CD14-positive monocyte (primary cell): Measurements from ENCODE around the gene CCDC13. TPM values are rescaled to one million over a fixed set of nuclear protein-coding genes. Genes with fewer than 3 reads are reported as not detected.

Experiments
- DNase-seq, 3 donors: peaks; one replicate each; pipeline ENCODE4 v3.0.0-alpha.2; 2011 to 2022
- H2AFZ ChIP-seq: 2 replicates; pipeline ENCODE4 v1.6.0; 2012; ENCODE audit warnings: mild to moderate bottlenecking, low read depth, low read length, inconsistent platforms; ENCODE audit not compliant: insufficient read depth, poor library complexity, severe bottlenecking
- H3K27ac ChIP-seq, 2 donors: 1 replicate in 1 of 2; 2 replicates in 1 of 2; pipeline ENCODE4 v1.5.1; 2012 to 2013; ENCODE audit warnings: low read length in 2 of 2, control low read depth in 1 of 2, inconsistent platforms in 1 of 2, low read depth in 1 of 2, mild to moderate bottlenecking in 1 of 2
- H3K27me3 ChIP-seq, 2 donors: one replicate each; pipeline versions ENCODE4 v1.6.0 to v1.6.1; 2011 to 2013; ENCODE audit warnings: low read length in 2 of 2; ENCODE audit not compliant: control insufficient read depth in 2 of 2, insufficient read depth in 2 of 2
- H3K36me3 ChIP-seq, 2 donors: replicated peaks in 1 of 2; 1 replicate in 1 of 2; 2 replicates in 1 of 2; pipeline versions ENCODE4 v1.5.1 to v1.6.1; 2012 to 2013; ENCODE audit warnings: low read length in 2 of 2, control low read depth in 1 of 2, inconsistent platforms in 1 of 2, mild to moderate bottlenecking in 1 of 2; ENCODE audit not compliant: insufficient read depth in 2 of 2, control insufficient read depth in 1 of 2
- H3K4me1 ChIP-seq, 2 donors: 1 replicate in 1 of 2; 2 replicates in 1 of 2; pipeline versions ENCODE4 v1.5.1 to v1.6.1; 2012 to 2013; ENCODE audit warnings: low read length in 2 of 2, control low read depth in 1 of 2, inconsistent platforms in 1 of 2, mild to moderate bottlenecking in 1 of 2, moderate library complexity in 1 of 2; ENCODE audit not compliant: insufficient read depth in 2 of 2, control insufficient read depth in 1 of 2
- H3K4me2 ChIP-seq: replicated peaks from 2 replicates; pipeline ENCODE3; 2012; ENCODE audit warnings: low read length, moderate library complexity, mild to moderate bottlenecking; ENCODE audit not compliant: poor library complexity, severe bottlenecking; ENCODE audit errors: extremely low read depth
- H3K4me3 ChIP-seq, 3 experiments: fragments of 200-600 bp in 1 of 3; sonication (generic) in 1 of 3; replicated peaks in 1 of 3; 1 replicate in 2 of 3; 2 replicates in 1 of 3; pipeline ENCODE4 v1.5.1; 2011 to 2013; ENCODE audit warnings: low read length in 3 of 3, mild to moderate bottlenecking in 3 of 3, control low read depth in 2 of 3, low read depth in 2 of 3, inconsistent platforms in 1 of 3, moderate library complexity in 1 of 3
- H3K79me2 ChIP-seq: 2 replicates; pipeline ENCODE4 v1.6.0; 2012; ENCODE audit warnings: mild to moderate bottlenecking, control low read depth, inconsistent platforms, low read length, moderate library complexity; ENCODE audit not compliant: insufficient read depth
- H3K9ac ChIP-seq: 2 replicates; pipeline ENCODE4 v1.6.0; 2017; ENCODE audit warnings: low read length, mild to moderate bottlenecking; ENCODE audit not compliant: insufficient read depth, poor library complexity, severe bottlenecking
- H3K9me3 ChIP-seq, 2 donors: replicated peaks in 1 of 2; 1 replicate in 1 of 2; 2 replicates in 1 of 2; pipeline versions ENCODE4 v1.5.1 to v1.6.1; 2012 to 2013; ENCODE audit warnings: low read length in 2 of 2, control low read depth in 1 of 2; ENCODE audit not compliant: control insufficient read depth in 1 of 2, insufficient read depth in 1 of 2
- H4K20me1 ChIP-seq: 2 replicates; pipeline ENCODE4 v1.6.0; 2012; ENCODE audit warnings: mild to moderate bottlenecking, low read length, control low read depth, moderate library complexity; ENCODE audit not compliant: insufficient read depth
- H3K27ac Mint-ChIP-seq, 7 donors: one replicate each; pipeline ENCODE4 v1.8.0; 2020; ENCODE audit warnings: mild to moderate bottlenecking in 7 of 7, mixed read lengths in 7 of 7, moderate library complexity in 6 of 7, inconsistent platforms in 2 of 7
- H3K27me3 Mint-ChIP-seq, 3 donors: one replicate each; pipeline ENCODE4 v1.8.0; 2021 to 2022; ENCODE audit warnings: low read depth in 3 of 3, mild to moderate bottlenecking in 3 of 3, mixed read lengths in 3 of 3, moderate library complexity in 3 of 3, inconsistent platforms in 1 of 3
- H3K36me3 Mint-ChIP-seq, 2 donors: one replicate each; pipeline ENCODE4 v1.8.0; 2020; ENCODE audit warnings: mixed read lengths in 2 of 2, inconsistent platforms in 1 of 2, mild to moderate bottlenecking in 1 of 2
- H3K4me1 Mint-ChIP-seq: one replicate; pipeline ENCODE4 v1.8.0; 2020; ENCODE audit warnings: mild to moderate bottlenecking, mixed read lengths
- H3K4me3 Mint-ChIP-seq, 2 donors: one replicate each; pipeline ENCODE4 v1.8.0; 2020; ENCODE audit warnings: mild to moderate bottlenecking in 2 of 2, mixed read lengths in 2 of 2, moderate library complexity in 1 of 2
- H3K9me3 Mint-ChIP-seq, 7 donors: one replicate each; pipeline ENCODE4 v1.8.0; 2020 to 2022; ENCODE audit warnings: mixed read lengths in 7 of 7, mild to moderate bottlenecking in 6 of 7, moderate library complexity in 6 of 7, inconsistent platforms in 2 of 7
- WGBS: methylation state at CpG from one replicate; pipeline ENCODE4 v1.1.5; 2013; ENCODE audit warnings: missing lambda C conversion rate; ENCODE audit not compliant: insufficient coverage; 5-methylcytosine and 5-hydroxymethylcytosine counted together
- intact Hi-C, 2 donors: fragments of 100-400 bp; cut with micrococcal nuclease; formaldehyde crosslinking; loops; one replicate each; pipeline versions ENCODE4 v1.15.0 to v1.15.1; 2023
- polyA plus RNA-seq, 3 donors: library from polyadenylated mRNA; depleted of rRNA in 1 of 3; unstranded in 2 of 3; stranded (reverse) in 1 of 3; fragments of 300-500 nt in 2 of 3; fragments of >200 nt in 1 of 3; fragmentation: Illumina TruSeq in 2 of 3; gene quantifications; 1 replicate in 2 of 3; 2 replicates in 1 of 3; pipeline ENCODE4 v1.2.3, GENCODE V29; 2012 to 2021
- TF ChIP-seq, protein P1 (sequence below): fragments of 200-600 bp; IDR thresholded peaks from one replicate; pipeline ENCODE4 v1.8.0; 2022; ENCODE audit warnings: antibody characterized with exemption, mild to moderate bottlenecking

The CCDC13 gene
- polyA plus RNA-seq, 3 donors, result 0.97 to 2.4 (median 1.8) TPM

DNA sequence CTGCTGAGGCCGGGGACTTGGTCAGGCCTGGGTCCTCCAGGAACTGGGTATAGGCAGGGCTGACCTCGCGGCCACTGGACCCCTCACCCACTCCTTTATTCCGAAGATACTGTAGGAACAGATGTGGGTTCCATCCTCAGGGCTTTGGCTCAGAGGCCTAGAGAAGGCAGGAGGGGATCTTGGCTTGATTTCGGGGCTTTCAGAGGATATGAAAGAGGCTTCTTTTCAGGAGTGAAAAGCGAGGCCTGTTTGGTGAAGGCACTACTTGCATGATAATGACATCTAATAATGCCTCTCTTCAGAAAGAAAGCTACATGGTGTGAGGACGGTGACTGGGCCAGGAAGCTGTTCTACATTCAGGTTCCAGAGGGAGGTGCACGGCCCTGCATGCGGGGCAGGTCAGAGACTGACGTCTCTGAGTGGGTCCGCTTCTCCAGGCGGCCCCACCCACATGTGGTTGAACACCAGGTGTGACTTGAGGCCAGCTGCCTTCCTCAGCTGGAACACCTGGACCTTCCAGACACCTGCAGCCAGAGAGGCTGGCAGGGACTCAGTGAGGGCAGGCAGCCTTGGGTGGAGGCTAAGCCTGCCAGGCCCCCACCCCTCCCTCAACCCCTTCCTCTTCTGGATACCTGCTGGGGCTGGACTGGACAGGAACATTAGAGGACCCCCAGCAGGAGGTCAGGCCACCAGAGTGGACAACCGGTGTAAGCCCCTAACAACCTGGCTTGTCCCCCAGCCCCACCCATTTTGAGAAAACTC, 39.4 kb downstream of the CCDC13 start:
- Mint-ChIP-seq H3K27ac (no peak overlapping the region), H3K9me3 (peaks cover 0 to 3% (median 0%) of the 10 kb centered on the region in 7 donors), H3K36me3 (no peaks in the 10 kb centered on the region), H3K4me1 (peaks cover 5% of the 10 kb centered on the region), H3K4me3 (no peak overlapping the region), H3K27me3 (peaks cover 0 to 5% (median 4%) of the 10 kb centered on the region in 3 donors)
- Histone ChIP-seq H3K36me3 (no peaks in the 10 kb centered on the region), H3K79me2 (no peaks in the 10 kb centered on the region), H3K9me3 (no peaks in the 10 kb centered on the region), H3K9ac (no peak overlapping the region), H3K4me1 (peaks cover 0 to under 1% of the 10 kb centered on the region in 2 donors), H2AFZ (no peak overlapping the region), H3K4me2 (no peak overlapping the region), H3K27ac (no peak overlapping the region), H3K27me3 (no peaks in the 10 kb centered on the region), H3K4me3 (no peak overlapping the region), H4K20me1 (no peaks in the 10 kb centered on the region)
- 95% methylated on average over 9 of the region's 13 CpGs for WGBS
- TF ChIP-seq, protein P1, sequence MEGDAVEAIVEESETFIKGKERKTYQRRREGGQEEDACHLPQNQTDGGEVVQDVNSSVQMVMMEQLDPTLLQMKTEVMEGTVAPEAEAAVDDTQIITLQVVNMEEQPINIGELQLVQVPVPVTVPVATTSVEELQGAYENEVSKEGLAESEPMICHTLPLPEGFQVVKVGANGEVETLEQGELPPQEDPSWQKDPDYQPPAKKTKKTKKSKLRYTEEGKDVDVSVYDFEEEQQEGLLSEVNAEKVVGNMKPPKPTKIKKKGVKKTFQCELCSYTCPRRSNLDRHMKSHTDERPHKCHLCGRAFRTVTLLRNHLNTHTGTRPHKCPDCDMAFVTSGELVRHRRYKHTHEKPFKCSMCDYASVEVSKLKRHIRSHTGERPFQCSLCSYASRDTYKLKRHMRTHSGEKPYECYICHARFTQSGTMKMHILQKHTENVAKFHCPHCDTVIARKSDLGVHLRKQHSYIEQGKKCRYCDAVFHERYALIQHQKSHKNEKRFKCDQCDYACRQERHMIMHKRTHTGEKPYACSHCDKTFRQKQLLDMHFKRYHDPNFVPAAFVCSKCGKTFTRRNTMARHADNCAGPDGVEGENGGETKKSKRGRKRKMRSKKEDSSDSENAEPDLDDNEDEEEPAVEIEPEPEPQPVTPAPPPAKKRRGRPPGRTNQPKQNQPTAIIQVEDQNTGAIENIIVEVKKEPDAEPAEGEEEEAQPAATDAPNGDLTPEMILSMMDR, result no peak
- DNase-seq, result no peak
- intact Hi-C loops, result no loop called here

DNA sequence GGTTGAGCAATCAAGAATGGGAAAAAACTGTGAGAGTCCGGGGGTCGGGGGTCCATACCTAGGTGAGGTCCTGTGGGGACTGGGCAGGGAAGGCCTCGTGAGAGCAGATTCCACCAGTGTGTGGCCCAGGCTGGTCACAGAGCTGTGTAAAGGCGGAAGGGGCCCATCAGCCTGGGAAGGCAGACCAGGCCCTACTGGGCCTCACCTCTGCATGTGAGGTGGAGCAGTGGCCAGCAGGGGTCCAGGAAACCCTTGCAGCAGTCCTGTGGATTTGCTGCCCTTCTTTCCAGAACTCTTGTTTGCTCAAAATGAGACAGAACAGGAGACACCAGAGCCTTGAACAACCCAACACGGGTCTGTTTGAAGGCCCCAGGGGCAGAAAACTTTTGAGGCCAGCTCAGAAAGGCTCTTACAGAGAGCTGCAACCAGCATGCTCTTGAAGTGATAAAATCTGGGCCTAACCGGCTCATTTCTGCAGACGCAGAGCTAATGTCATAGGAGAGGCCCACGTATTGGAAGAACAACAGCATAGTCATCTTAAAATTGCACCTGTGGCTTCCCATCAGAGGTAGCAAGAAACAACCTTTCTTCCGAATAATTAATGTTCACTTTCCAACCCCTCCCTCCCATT, 40.1 kb downstream of the CCDC13 start:
- Histone ChIP-seq H3K27ac (no peak overlapping the region), H3K27me3 (no peaks in the 10 kb centered on the region), H3K9ac (no peak overlapping the region), H3K9me3 (no peaks in the 10 kb centered on the region), H3K4me3 (no peak overlapping the region), H3K4me1 (no peaks in the 10 kb centered on the region), H2AFZ (no peak overlapping the region), H3K79me2 (no peaks in the 10 kb centered on the region), H3K4me2 (no peak overlapping the region), H4K20me1 (no peaks in the 10 kb centered on the region), H3K36me3 (no peaks in the 10 kb centered on the region)
- intact Hi-C loops, result no loop called here
- Mint-ChIP-seq H3K27me3 (peaks cover 0 to 6% (median 5%) of the 10 kb centered on the region in 3 donors), H3K27ac (peak overlapping the region in 1 of 7 donors; percentile 66), H3K4me3 (no peak overlapping the region), H3K9me3 (peaks cover 0 to 5% (median 0%) of the 10 kb centered on the region in 7 donors), H3K4me1 (no peaks in the 10 kb centered on the region), H3K36me3 (no peaks in the 10 kb centered on the region)
- DNase-seq, result no peak
- TF ChIP-seq, protein P1, result no peak
- 92% methylated on average over 8 of the region's 9 CpGs for WGBS
